ENCODE results near the gene EIF4A3.

GRCh38 chr17:80102664-80103448 is 44.1 kb downstream of the EIF4A3 start:
- TF ChIP-seq CTCF (IDR thresholded peaks at IDR 0.05) (no peak), POLR2A (IDR thresholded peaks at IDR 0.05; ENCODE audit: low read depth) (no peak)

All from esophagus muscularis mucosa (tissue), 3 donors.